NCI-H1092 treated with DMSO at 0.1 percent for 48 hours (cell line): ENCODE results near the gene FIBCD1.

Experiments
- DNase-seq: peaks from one replicate; lab custom pipeline; 2025; lab: John Stamatoyannopoulos, UW

Gene FIBCD1

DNA sequence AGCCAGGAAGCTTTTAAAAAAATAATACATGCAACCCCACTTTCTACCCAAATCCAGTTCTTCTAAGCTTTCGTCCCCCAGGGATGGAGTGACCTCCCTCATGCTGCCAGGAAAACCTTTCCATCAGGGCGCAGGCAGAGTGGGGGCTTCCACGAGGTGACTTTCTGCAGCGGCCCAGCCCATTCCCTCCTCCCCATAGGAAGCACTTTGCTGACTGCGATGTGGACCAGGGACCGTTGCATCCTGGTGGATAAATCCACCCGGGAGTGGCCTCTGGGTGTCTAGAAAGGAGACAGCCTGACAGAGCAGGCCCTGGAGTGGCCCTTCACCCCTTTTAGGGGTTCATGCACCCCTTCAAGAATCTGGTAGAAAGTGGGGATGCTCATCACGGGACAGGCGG is 44.0 kb downstream of the FIBCD1 start:
- DNase-seq: no peak

DNA sequence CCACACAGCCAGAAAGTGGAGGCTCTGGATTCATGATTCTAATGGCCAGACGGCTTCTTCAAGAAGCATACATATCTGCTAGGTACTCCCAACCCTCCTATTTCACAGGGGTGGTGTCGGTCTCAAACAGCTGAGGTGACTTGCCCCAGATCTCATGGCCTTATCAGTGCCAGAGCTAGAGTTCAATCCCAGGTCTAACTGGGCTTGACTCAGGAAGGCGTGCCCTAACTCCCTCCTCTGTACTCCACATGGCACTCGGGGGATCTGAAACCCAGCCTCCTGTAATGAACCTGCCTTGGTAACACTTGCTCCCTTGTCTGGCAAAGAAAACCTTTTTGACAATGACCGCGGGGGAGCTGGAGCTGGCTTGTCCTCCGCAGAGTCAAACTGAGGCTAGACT is 44.5 kb downstream of the FIBCD1 start:
- no peak for DNase-seq

DNA sequence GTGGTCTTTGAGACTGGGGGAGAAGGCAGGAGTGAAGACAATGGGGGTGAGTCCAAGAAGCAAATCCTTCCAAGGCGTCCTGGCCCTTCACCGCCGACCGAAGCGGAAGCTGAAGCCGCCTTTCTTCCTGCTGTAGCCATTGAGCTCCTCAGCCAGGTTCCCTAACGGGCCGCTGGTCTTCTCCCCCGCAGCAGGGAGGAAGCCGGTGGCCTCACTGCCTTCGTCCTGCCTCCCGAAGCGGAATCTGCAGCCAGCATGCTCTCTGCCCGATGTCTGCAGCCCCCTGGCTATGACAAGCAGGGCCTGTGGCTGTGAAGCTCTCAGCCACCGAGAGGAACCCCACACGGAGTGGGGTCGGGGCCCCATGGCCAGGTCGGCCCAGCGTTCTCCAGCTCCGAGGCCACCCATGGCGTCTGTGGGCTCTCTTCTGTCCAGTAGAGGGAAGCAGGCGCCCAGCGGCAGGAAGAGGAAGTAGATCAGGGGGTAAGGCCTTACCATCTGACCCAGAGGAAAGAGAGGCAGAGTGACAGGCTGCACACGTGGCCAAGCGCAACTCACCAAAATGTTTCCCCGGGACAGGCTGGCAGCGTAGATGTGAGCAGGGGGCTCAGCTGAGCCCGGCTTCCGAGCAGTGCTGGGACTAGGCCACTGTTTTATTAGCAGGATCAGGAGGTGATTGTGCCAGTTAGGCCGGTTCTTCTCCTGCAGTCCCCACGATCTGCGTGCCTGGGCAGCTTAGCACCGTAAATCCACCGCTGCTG is 45.5 kb downstream of the FIBCD1 start:
- no peak for DNase-seq

DNA sequence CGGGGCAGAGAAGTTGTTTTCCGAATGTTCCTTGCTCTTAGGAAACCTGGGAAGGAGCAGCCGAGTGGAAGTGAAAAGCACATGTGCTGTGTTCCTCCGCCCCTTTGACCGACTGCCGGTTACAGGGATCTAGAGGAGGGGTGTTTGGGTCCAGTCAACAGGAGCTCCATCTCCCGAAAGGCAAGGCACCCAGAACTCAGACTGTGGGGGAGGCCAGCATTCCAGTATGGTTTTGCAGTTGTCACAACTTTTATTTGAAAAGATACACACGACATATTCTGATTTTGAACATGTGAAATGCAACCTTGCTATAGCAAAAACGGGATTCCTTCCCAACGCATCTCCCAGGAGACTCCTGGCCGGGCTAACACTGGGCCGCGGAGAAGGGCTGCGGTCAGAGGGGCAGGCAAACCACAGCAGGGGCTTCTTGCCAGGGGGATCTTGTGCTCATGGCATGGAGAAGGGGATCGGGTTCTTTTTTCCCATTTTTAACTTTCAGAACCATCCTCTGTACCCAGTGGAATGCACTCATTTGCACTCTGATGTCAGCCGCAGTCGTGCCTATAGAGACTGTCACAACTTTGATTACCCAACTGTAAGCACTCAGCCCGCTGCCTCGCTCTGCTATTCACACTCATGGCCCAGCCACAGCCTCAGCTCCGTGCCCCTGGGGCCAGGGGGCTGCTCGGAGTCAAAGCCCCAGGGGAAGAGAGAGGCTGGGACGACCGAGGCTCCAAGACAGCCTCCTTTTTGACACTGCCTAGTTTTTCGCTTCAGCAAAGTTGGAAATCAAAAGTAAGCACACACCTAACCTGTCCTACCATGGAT is 46.4 kb downstream of the FIBCD1 start:
- DNase-seq: no peak

DNA sequence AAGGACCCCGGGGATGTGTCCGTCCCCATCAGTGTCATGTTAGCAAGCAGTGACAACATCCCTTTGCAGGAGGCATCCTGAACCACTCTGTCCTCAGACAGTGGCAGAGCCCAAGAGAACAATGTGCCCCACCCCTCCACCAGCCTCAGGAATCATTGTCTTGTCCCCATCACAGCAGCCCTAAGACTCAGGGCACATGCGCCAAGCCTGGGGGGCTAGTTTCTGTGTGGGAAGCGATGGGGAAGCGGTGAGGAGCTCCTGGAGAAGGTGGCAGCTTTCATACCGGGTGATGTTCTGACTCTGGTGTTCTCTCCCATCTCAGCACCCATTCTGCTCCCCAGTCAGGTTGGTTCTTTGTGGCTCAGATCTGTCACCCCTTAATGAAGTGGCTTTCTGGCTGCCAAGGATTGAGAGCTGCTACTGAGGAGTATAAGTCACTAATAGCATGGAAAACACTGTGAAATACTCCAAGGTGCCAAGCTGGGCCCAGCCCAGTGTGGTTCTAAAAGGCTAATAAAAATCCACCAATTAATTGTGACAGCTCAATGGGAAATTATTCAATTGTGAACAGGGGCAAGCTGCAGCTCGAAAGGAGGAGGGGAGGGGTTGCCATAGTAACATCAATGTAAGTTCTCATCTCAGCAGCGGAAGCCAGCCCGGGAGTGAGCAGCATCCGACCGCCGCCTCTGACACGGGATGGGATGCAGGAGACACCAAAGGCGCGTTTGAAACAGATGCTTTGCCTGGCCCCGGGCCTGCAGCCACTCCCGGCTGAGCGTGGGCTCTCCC is 47.2 kb downstream of the FIBCD1 start:
- no peak for DNase-seq

DNA sequence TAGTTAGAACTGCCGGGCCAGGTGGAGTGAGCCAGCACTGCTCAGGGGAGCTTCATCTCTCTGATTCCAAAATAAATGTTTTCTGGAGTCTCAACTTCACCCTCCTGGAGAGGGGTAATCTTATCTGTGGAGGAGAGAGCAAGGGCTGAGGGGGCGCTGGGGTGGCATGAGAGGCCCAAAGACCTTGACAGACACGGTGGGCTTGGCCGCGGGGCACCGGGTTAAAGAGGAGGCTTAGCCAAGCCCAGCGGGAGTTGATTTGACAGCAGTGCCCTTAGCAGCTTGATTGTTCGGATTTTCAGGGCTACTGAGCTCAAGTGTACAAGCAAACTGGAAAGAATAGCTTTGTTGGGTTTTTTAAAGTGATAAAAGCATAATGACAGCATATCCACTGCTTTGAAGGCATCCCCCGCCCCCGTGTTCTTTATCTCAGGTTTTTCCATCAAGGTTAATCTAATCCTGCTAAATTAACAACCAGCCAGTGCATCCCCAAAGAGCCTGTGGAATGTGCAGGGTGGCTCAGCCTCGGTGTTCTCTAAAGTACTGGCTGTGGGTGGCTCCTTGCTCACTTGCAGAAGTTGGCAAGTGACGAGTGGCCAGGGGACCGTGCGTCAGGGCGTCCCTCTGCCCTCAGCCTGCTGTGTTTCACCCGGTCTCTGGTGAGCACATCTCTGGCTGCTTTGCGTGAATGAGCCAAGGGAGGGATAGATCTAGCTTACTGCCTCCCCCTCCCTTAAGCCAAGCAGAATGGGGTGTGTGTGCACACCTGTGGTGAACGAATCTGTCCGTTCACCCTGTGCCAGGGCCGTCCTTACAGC is 48.0 kb downstream of the FIBCD1 start:
- no peak for DNase-seq

DNA sequence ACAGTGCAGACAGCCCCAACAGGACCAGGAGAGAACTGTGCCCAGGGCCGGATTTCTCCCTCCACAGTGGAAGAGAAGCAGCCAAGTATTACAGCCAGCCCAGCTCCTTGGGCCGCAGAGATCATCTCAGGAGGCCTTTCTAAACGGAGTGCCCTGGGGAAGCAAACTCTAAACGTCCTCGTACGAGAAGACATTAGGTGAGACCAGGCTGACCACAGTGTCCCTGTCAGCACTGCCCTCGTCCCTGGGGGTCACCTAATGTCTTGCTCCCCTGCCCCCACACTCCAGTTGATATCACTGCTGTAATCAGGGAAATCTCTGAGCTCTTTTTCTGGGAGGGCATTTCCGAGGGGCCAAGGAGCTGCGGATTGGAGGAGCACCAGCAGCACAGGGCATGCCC is 48.9 kb downstream of the FIBCD1 start:
- no peak for DNase-seq

DNA sequence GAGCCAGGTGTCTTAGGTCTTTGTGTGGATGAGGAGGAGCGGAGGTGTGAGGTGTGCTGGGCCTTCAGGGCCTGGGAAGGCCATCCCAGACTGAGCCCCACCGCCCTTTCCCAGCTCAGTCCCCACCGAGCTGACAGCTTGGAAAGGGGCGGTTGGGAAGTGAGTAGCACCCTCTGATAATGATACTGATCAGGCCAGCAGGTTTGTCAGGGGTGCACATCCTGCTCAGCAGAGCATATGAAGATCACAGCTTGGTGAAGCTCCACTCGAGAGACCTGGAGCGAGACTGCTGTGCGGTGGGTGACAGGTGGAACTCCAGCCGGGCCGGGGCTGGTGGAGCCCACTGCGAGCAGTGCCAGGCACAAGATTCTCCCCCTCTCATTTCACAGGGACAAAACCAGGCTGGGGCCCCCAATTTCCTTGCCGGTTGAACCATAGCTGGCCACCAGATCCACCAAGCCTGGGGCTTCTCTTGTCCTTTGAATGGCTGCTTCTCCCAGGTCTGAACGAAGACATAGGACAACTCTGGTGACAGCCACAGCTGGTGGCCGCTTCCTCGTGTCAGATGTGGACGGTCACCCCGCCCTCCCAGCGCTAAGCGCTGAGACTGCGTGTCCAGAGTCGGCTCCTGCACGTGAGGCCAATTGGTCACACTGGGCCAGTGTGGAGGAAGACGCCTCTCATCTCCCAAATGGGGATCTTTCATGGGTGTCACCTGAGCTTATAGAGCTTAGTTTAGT is 50.7 kb downstream of the FIBCD1 start:
- no peak for DNase-seq

DNA sequence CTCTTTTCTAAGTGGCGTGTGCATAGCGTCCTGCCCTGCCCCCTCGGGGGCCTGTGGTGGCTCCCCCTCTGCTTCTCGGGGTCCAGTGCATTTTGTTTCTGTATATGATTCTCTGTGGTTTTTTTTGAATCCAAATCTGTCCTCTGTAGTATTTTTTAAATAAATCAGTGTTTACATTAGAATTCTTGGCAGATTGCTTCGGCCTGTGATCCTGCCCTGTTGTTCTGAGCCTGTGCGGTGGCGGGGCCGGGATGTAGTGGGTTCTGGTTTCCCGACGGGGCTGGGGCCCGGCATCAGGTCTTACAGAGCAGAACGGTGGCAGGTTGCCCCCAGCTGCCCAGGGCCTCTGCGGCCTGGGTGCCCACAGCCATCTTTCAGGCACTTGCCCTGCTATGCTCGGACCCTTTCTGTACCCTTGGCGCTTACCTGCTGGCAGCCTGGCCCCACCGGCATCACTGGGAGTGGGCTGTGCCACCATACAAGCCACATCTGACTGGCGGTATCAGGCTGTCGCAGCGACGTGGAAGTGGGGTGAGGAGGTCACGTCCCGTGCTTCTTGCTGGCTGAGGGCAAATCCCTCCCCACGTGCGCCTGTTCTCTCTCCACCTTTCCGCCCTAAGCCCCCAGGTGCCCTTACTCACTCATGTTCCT is 51.4 kb downstream of the FIBCD1 start:
- no peak for DNase-seq

DNA sequence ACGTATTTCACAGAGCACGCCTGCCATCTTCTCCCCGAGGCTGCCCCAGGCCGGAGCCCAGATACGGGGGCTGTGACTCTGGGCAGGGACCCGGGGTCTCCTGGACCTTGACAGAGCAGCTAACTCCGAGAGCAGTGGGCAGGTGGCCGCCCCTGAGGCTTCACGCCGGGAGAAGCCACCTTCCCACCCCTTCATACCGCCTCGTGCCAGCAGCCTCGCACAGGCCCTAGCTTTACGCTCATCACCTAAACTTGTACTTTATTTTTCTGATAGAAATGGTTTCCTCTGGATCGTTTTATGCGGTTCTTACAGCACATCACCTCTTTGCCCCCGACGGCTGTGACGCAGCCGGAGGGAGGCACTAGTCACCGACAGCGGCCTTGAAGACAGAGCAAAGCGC is 52.1 kb downstream of the FIBCD1 start:
- no peak for DNase-seq

DNA sequence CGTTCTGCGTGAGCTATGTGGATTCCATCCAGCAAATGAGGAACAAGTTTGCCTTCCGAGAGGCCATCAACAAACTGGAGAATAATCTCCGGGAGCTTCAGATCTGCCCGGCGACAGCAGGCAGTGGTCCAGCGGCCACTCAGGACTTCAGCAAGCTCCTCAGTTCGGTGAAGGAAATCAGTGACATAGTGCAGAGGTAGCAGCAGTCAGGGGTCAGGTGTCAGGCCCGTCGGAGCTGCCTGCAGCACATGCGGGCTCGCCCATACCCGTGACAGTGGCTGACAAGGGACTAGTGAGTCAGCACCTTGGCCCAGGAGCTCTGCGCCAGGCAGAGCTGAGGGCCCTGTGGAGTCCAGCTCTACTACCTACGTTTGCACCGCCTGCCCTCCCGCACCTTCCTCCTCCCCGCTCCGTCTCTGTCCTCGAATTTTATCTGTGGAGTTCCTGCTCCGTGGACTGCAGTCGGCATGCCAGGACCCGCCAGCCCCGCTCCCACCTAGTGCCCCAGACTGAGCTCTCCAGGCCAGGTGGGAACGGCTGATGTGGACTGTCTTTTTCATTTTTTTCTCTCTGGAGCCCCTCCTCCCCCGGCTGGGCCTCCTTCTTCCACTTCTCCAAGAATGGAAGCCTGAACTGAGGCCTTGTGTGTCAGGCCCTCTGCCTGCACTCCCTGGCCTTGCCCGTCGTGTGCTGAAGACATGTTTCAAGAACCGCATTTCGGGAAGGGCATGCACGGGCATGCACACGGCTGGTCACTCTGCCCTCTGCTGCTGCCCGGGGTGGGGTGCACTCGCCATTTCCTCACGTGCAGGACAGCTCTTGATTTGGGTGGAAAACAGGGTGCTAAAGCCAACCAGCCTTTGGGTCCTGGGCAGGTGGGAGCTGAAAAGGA is 53.3 kb downstream of the FIBCD1 start:
- no peak for DNase-seq

DNA sequence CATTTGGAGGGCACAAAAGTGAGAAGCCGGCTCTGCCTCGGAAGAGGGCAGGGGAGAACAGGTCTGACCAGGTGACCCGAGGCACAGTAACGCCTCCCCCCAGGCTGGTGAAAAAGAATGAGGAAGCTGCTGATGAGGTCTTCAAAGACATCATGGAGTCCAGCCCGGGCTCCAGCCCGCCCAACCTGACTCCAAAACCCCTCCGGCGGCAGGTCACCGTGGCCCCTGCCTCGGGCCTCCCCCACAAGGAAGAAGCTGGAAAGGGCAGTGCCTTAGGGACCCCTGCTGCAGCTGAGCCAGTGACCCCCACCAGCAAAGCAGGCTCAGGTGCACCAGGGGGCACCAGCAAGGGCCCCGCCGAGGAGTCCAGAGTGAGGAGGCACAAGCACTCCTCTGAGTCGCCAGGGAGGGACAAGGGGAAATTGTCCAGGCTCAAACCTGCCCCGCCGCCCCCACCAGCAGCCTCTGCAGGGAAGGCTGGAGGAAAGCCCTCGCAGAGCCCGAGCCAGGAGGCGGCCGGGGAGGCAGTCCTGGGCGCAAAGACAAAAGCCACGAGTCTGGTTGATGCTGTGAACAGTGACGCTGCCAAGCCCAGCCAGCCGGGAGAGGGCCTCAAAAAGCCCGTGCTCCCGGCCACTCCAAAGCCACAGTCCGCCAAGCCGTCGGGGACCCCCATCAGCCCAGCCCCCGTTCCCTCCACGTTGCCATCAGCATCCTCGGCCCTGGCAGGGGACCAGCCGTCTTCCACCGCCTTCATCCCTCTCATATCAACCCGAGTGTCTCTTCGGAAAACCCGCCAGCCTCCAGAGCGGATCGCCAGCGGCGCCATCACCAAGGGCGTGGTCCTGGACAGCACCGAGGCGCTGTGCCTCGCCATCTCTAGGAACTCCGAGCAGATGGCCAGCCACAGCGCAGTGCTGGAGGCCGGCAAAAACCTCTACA is 54.2 kb downstream of the FIBCD1 start:
- no peak for DNase-seq

DNA sequence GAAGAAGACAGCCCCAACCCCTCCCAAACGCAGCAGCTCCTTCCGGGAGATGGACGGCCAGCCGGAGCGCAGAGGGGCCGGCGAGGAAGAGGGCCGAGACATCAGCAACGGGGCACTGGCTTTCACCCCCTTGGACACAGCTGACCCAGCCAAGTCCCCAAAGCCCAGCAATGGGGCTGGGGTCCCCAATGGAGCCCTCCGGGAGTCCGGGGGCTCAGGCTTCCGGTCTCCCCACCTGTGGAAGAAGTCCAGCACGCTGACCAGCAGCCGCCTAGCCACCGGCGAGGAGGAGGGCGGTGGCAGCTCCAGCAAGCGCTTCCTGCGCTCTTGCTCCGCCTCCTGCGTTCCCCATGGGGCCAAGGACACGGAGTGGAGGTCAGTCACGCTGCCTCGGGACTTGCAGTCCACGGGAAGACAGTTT is 54.9 kb downstream of the FIBCD1 start:
- no peak for DNase-seq

DNA sequence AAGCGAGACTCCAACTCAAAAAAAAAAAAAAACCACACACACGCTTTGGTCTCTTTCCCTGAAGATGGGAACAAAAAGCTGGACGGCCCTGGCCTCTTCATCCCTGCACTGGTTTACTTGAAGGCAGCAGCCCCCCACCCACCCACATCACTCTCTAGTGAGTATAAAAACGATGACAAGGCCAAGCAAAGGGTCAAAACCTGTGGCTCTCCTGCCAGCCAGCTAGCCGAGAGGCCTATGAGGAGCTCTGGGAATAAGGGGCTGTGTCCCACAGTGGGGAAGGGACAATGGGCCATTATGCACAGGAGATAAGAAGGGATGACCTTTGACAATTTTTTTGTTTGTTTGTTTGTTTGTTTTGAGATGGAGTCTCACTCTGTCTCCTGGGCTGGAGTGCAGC is 55.6 kb downstream of the FIBCD1 start:
- DNase-seq: no peak

DNA sequence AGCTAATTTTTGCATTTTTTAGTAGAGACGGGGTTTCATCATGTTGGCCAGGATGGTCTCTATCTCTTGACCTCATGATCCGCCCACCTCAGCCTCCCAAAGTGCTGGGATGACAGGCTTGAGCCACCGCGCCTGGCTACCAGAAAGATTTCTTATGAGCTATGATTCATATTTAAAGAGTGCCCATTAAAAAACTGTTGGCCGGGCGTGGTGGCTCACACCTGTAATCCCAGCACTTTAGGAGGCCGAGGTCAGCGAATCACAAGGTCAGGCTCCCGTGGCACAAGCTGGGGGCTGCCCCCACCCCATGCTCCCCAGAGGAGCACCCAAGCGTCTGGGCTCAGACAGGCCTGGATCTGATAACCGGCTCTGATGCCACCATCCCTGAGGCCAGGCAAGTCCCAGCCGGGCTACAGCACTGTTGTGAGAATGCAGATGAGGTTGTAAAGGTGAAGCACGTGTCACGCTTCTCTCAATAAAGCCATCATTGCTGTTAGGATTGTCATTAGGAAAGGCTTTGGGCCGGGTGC is 56.3 kb downstream of the FIBCD1 start:
- no peak for DNase-seq

DNA sequence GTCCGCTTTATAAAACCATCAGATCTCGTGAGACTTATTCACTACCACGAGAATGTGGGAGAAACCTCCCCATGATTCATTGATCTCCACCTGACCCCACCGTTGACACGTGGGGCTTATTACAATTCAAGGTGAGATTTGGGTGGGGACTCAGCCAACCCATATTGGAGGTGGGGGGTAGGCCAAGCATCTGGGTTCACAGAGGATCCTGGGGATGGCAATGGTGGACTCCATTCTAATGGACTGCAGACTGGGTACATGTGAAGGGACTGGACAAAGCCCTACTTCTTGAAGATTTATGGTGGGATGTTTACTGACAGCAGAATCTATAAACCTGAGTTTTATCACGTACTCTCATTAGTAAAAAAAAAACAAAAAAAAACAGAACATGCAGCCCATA is 57.5 kb downstream of the FIBCD1 start:
- no peak for DNase-seq

DNA sequence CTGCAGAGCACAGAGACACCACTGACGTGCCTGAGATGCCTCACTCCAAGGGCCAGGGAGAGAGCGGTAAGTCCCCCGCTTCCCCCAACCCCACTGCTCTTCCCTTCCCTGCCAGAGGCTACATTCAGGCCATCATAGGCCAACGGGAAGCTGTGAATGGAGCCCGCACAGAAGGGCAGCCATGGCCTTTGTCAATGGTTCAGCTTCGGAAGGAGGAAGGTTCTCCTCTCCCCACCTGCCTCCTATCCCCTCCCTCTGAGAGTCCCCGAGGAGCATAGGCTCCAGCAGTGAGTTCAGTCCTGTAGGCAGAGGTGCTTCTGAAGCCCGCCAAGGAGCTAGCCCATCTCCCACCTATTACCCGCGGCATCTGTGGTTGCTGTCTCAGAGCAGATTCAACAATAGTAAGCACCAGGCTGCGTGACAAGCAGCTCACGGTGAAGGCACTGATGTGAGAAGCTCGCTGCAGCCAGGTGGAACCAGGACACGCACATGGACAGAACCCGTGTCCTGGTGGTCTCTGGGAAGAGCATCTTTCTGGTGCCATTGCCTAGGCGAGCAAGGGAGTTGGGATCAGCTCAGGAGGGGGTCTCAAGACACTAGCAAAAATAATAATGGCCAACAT is 58.3 kb downstream of the FIBCD1 start:
- no peak for DNase-seq
